Psoas muscle (tissue), 8 donors: Measurements from ENCODE around the gene PRDX4. TPM values are rescaled to one million over a fixed set of nuclear protein-coding genes. Genes with fewer than 3 reads are reported as not detected.
"Not testable (repeated sequence)": the region's sequence is repeated elsewhere in the genome, so short reads cannot be mapped to it uniquely, and the experiment has no call there.

Experiments
- ATAC-seq, 4 donors: fragments of 200-7000 bp; cut with Tn5 transposase; one replicate each; pipeline ENCODE4 v1.9.1; 2020; ENCODE audit warnings: moderate library complexity in 3 of 4, mild to moderate bottlenecking in 2 of 4
- DNase-seq, 2 donors: peaks; one replicate each; pipeline ENCODE4 v3.0.0-alpha.2; 2020
- H3K27ac ChIP-seq: fragments of 200-600 bp; one replicate; pipeline ENCODE4 v1.8.0; 2022
- H3K27me3 ChIP-seq, 3 donors: fragments of 200-600 bp in 1 of 3; one replicate each; pipeline versions ENCODE4 v1.6.1 to v1.8.0; 2013 to 2022; ENCODE audit warnings: low read length in 2 of 3, mild to moderate bottlenecking in 2 of 3, moderate library complexity in 1 of 3; ENCODE audit not compliant: insufficient read depth in 3 of 3
- H3K36me3 ChIP-seq, 2 donors: fragments of 200-600 bp in 1 of 2; one replicate each; pipeline versions ENCODE4 v1.6.1 to v1.8.0; 2013 to 2022; ENCODE audit warnings: low read depth in 1 of 2, mild to moderate bottlenecking in 1 of 2, moderate library complexity in 1 of 2; ENCODE audit not compliant: insufficient read depth in 1 of 2
- H3K4me1 ChIP-seq: fragments of 200-600 bp; one replicate; pipeline ENCODE4 v1.8.0; 2022
- H3K4me3 ChIP-seq: fragments of 200-600 bp; one replicate; pipeline ENCODE4 v1.8.0; 2022; ENCODE audit warnings: mild to moderate bottlenecking
- H3K9me3 ChIP-seq: fragments of 200-600 bp; one replicate; pipeline ENCODE4 v1.8.0; 2022
- WGBS, 3 donors: extraction: QIAGEN DNeasy Blood & Tissue Kit; methylation state at CpG; one replicate each; pipeline versions ENCODE4 v1.1.6 to v1.1.7; 2013; 5-methylcytosine and 5-hydroxymethylcytosine counted together
- intact Hi-C, 2 donors: fragments of 100-400 bp; cut with DNase I; formaldehyde crosslinking; loops; one replicate each; pipeline versions ENCODE4 v1.11.0 to v1.14.2; 2022
- polyA plus RNA-seq, 3 donors: library from polyadenylated mRNA; stranded (reverse); fragments of 200-250 nt; gene quantifications; one replicate each; pipeline ENCODE4 v1.2.3, GENCODE V29; 2013
- total RNA-seq, 4 donors: library from RNA; stranded (reverse); fragmentation: NEBNext Ultra II Directional in 2 of 4; extraction: Animal tissue kit (Norgen Biotek cat#: 25700) in 2 of 4; gene quantifications; one replicate each; pipeline versions ENCODE4 v1.2.1 to v1.2.4, GENCODE V29; 2021 to 2023
- TF ChIP-seq, protein P1 (sequence below): fragments of 200-600 bp; IDR thresholded peaks from one replicate; pipeline ENCODE4 v1.8.0; 2022; ENCODE audit warnings: antibody characterized with exemption
- donor health status: healthy with polysubstance abuse.
- donor health status: DM: no; HTN: no; CAD: no; lungs with moderate emphysema.
- donor health status: Bipolar disorder and iron deficiency.
- donor health status: healthy.
- donor health status: DM: yes; HTN: yes; CAD: no.
- donor health status: DM: no; HTN: no; CAD: no.
- donor health status: DM: no; HTN: no; CAD: no.
- donor health status: DM: yes; HTN: yes; CAD: no.

PRDX4 gene
- total and polyA plus RNA-seq, 7 donors, result 15.4 to 103 (median 31.8) TPM

DNA sequence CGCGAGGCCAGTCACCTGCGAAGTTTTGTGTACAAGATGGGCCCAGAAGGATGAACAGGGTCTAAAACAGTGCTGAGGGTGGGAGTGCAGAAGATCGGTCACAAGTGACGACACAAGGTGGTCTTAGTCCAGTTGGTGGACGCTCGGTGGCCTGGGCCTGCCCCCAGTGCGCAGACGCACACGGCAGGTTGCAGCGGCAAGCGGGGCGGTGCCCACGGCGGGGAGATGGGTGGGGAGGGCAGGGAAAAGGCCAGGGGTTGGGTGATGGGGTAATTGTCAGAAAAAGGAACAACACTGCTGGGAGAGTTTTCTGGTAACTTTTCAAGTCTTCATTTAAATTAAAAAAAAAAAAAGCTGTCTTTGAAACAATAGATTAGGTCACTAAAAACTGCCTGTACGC lies 1.0 kb upstream of the PRDX4 start:
- Histone ChIP-seq H3K9me3 (no peaks in the 10 kb centered on the region), H3K36me3 (peaks cover 0 to under 1% of the 10 kb centered on the region in 2 donors), H3K27ac (peak overlapping the region; percentile 78), H3K27me3 (no peaks in the 10 kb centered on the region), H3K4me3 (no peak overlapping the region), H3K4me1 (no peaks in the 10 kb centered on the region)
- TF ChIP-seq, protein P1, sequence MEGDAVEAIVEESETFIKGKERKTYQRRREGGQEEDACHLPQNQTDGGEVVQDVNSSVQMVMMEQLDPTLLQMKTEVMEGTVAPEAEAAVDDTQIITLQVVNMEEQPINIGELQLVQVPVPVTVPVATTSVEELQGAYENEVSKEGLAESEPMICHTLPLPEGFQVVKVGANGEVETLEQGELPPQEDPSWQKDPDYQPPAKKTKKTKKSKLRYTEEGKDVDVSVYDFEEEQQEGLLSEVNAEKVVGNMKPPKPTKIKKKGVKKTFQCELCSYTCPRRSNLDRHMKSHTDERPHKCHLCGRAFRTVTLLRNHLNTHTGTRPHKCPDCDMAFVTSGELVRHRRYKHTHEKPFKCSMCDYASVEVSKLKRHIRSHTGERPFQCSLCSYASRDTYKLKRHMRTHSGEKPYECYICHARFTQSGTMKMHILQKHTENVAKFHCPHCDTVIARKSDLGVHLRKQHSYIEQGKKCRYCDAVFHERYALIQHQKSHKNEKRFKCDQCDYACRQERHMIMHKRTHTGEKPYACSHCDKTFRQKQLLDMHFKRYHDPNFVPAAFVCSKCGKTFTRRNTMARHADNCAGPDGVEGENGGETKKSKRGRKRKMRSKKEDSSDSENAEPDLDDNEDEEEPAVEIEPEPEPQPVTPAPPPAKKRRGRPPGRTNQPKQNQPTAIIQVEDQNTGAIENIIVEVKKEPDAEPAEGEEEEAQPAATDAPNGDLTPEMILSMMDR, result no peak
- intact Hi-C loops, result no loop called here
- no peak for ATAC-seq
- no peak for DNase-seq
- 83 to 97% (median 94%) methylated on average over 15 to 16 of the region's 16 CpGs for WGBS, 3 donors

GRCh38 chrX:23668335-23668734 lies 1.0 kb downstream of the PRDX4 start:
- WGBS, 3 donors, result 5 to 25% (median 15%) methylated on average over 3 of the region's 3 CpGs
- ATAC-seq (no peak), DNase-seq (no peak)
- Histone ChIP-seq H3K27me3 (no peaks in the 10 kb centered on the region), H3K27ac (peak overlapping the region; percentile 78), H3K9me3 (no peaks in the 10 kb centered on the region), H3K4me1 (no peaks in the 10 kb centered on the region), H3K36me3 (peaks cover 0 to 11% of the 10 kb centered on the region in 2 donors), H3K4me3 (peak overlapping the region; percentile 74)
- TF ChIP-seq, protein P1, result no peak
- intact Hi-C loops, result no loop called here

- H3K27ac ChIP-seq, result no peak overlapping the region
- 35 to 79% (median 68%) methylated on average over 1 of the region's 1 CpG for WGBS, 3 donors
- no peaks in the 10 kb centered on the region for H3K27me3 ChIP-seq
- no peak for ATAC-seq
- DNase-seq, result no peak
- H3K4me3 ChIP-seq, result no peak overlapping the region
- TF ChIP-seq, protein P1, result no peak
- H3K9me3 ChIP-seq, result no peaks in the 10 kb centered on the region
- no peaks in the 10 kb centered on the region for H3K4me1 ChIP-seq
- H3K36me3 ChIP-seq, result peaks cover 0 to 26% of the 10 kb centered on the region in 2 donors
- intact Hi-C loops, result no loop called here
Measured at GRCh38 chrX:23670528-23670927, 3.2 kb downstream of the PRDX4 start.

GRCh38 chrX:23673108-23673507 lies 5.8 kb downstream of the PRDX4 start:
- DNase-seq (no peak), ATAC-seq (no peak)
- no peaks in the 10 kb centered on the region for H3K27me3 ChIP-seq
- H3K4me1 ChIP-seq, result no peaks in the 10 kb centered on the region
- intact Hi-C loops, result no loop called here
- peaks cover 0 to 50% of the 10 kb centered on the region in 2 donors for H3K36me3 ChIP-seq
- TF ChIP-seq, protein P1, result no peak
- H3K27ac ChIP-seq, result no peak overlapping the region
- H3K4me3 ChIP-seq, result no peak overlapping the region
- WGBS, 3 donors, result 47 to 65% (median 59%) methylated on average over 3 of the region's 3 CpGs
- H3K9me3 ChIP-seq, result no peaks in the 10 kb centered on the region

- H3K9me3 ChIP-seq, H3K4me3 ChIP-seq, H3K4me1 ChIP-seq, DNase-seq, intact Hi-C loops, ATAC-seq, H3K27me3 ChIP-seq, H3K27ac ChIP-seq: not testable (repeated sequence)
- 68 to 92% (median 87%) methylated on average over 3 of the region's 3 CpGs for WGBS, 3 donors
- H3K36me3 ChIP-seq, result peaks cover 0 to 55% of the 10 kb centered on the region in 2 donors
Measured at GRCh38 chrX:23676486-23676885, 9.2 kb downstream of the PRDX4 start.
